ENCODE results near the gene AUTS2. TPM values are rescaled to one million over a fixed set of nuclear protein-coding genes. Genes with fewer than 3 reads are reported as not detected.

AUTS2 gene
- total and polyA plus RNA-seq, 2 of the 8 experiments (the other 6 are each of a cell fraction or from before 2014, with no cell fraction given), result 25.9 to 101 TPM

DNA sequence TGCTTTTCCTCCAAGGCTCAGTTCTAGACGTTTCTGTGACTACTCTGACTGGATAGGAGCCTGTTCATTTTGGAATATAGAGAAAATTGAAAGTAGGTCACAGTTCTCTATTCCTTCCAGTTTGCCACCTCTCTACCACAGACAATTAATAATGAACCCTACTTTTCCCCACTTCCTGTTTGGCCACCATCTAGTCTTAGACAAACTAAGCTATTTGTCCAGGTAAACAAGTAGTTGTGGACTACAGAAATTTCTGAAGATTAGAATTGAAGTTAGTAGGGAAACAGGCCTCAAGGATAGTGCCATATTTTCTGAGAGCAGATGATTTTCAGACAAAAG is 87.0 kb downstream of the AUTS2 start:
- Histone ChIP-seq H2BK20ac (ENCODE audit: low read length) (no peak overlapping the region), H3K23me2 (ENCODE audit: low read depth, low read length) (no peaks in the 10 kb centered on the region), H3K56ac (replicated peaks; ENCODE audit: insufficient read length, low read depth, low read length) (no peak overlapping the region), H2AK5ac (ENCODE audit: low read depth, low read length) (no peak overlapping the region), H3K14ac (ENCODE audit: insufficient read length) (no peak overlapping the region), H3K36me3 (ENCODE audit: control insufficient read depth in 2 of 4, insufficient read depth in 4 of 4, low read length in 3 of 4) (no peaks in the 10 kb centered on the region), H3K79me2 (ENCODE audit: control insufficient read depth in 1 of 2, insufficient read depth in 2 of 2, low read length in 2 of 2) (no peaks in the 10 kb centered on the region), H3K18ac (ENCODE audit: extremely low read depth, low read length) (no peak overlapping the region), H2BK12ac (ENCODE audit: low read depth, low read length) (no peak overlapping the region), H3K27me3 (replicated peaks in 1 of 4; ENCODE audit: control insufficient read depth in 3 of 4, extremely low read depth in 1 of 4, insufficient read depth in 3 of 4, low read length in 3 of 4) (no peaks in the 10 kb centered on the region), H4K20me1 (replicated peaks in 1 of 2; ENCODE audit: control insufficient read depth in 1 of 2, insufficient read depth in 2 of 2, low read length in 2 of 2) (no peaks in the 10 kb centered on the region), H2BK120ac (replicated peaks; ENCODE audit: low read depth, low read length) (no peak overlapping the region), H4K8ac (ENCODE audit: extremely low read depth, insufficient read depth, low read length) (no peak overlapping the region), H3K4me1 (replicated peaks in 1 of 4; ENCODE audit: control insufficient read depth in 3 of 4, insufficient read depth in 4 of 4, low read length in 3 of 4) (peaks cover 0 to 5% (median 1%) of the 10 kb centered on the region in 4 experiments; a peak in 2 of 7 replicates), H3K79me1 (ENCODE audit: low read depth, low read length) (no peaks in the 10 kb centered on the region), H2BK5ac (ENCODE audit: low read depth, low read length) (no peak overlapping the region), H3K23ac (ENCODE audit: insufficient read length) (no peak overlapping the region), H3K4me3 (ENCODE audit: extremely low read depth in 1 of 4, insufficient read depth in 2 of 4, low read depth in 3 of 4, low read length in 4 of 4) (no peak overlapping the region), H3K4ac (replicated peaks; ENCODE audit: insufficient read length, low read depth, low read length) (no peak overlapping the region), H3K9ac (replicated peaks in 1 of 4; ENCODE audit: extremely low read depth in 1 of 4, low read depth in 3 of 4, low read length in 3 of 4) (no peak overlapping the region), H3K27ac (ENCODE audit: low read depth, low read length) (no peak overlapping the region), H2BK15ac (ENCODE audit: low read length) (no peak overlapping the region), H4K5ac (ENCODE audit: insufficient read length, low read depth, low read length) (no peak overlapping the region), H2AFZ (ENCODE audit: low read length) (no peak overlapping the region), H4K91ac (replicated peaks; ENCODE audit: insufficient read length, low read length) (no peak overlapping the region), H3K9me3 (ENCODE audit: insufficient read depth in 2 of 2, low read depth in 1 of 2, low read length in 1 of 2) (no peaks in the 10 kb centered on the region), H3K4me2 (ENCODE audit: insufficient read depth in 1 of 2, low read depth in 2 of 2, low read length in 2 of 2) (no peak overlapping the region)
- CTCF ChIA-PET (ENCODE audit: partially characterized antibody), result no interaction called here
- FAIRE-seq, result no peak
- 65% methylated on average over 1 of the region's 1 CpG; no CpG with 5 or more reads in 1 of the 2 experiments for WGBS, 2 experiments (ENCODE audit: extremely low coverage in 1 of 2, insufficient coverage in 1 of 2, insufficient read length in 1 of 2, insufficient replicate concordance in 2 of 2, low coverage in 1 of 2, low lambda C conversion rate in 2 of 2, missing lambda C conversion rate in 1 of 2)
- no peak for DNase-seq (ENCODE audit: low read depth in 1 of 2, low spot score in 2 of 2)
- POLR2A ChIA-PET (ENCODE audit: partially characterized antibody), result no interaction called here
- no peak for TF ChIP-seq CREB1 (IDR thresholded peaks at IDR 0.05)
- no peak for TF ChIP-seq MAX (IDR thresholded peaks at IDR 0.05)
- no peak for TF ChIP-seq TCF12 (IDR thresholded peaks at IDR 0.05; ENCODE audit: low read depth, low read length)
- TF ChIP-seq HDAC2 (IDR thresholded peaks at IDR 0.05; ENCODE audit: borderline replicate concordance in 1 of 2, low read depth in 2 of 2, low read length in 2 of 2), result no peak
- TF ChIP-seq KDM1A (IDR thresholded peaks at IDR 0.05; ENCODE audit: borderline replicate concordance, low read length), result no peak
- no peak for TF ChIP-seq BACH1 (IDR thresholded peaks at IDR 0.05; ENCODE audit: low read length)
- TF ChIP-seq, protein P1, sequence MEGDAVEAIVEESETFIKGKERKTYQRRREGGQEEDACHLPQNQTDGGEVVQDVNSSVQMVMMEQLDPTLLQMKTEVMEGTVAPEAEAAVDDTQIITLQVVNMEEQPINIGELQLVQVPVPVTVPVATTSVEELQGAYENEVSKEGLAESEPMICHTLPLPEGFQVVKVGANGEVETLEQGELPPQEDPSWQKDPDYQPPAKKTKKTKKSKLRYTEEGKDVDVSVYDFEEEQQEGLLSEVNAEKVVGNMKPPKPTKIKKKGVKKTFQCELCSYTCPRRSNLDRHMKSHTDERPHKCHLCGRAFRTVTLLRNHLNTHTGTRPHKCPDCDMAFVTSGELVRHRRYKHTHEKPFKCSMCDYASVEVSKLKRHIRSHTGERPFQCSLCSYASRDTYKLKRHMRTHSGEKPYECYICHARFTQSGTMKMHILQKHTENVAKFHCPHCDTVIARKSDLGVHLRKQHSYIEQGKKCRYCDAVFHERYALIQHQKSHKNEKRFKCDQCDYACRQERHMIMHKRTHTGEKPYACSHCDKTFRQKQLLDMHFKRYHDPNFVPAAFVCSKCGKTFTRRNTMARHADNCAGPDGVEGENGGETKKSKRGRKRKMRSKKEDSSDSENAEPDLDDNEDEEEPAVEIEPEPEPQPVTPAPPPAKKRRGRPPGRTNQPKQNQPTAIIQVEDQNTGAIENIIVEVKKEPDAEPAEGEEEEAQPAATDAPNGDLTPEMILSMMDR (IDR thresholded peaks at IDR 0.05; ENCODE audit: control extremely low read depth in 1 of 3, insufficient read depth in 1 of 3, low read depth in 1 of 3, low read length in 3 of 3), result no peak
